SK-N-SH treated with all-trans-retinoic acid at 6 μM for 48 hours (cell line): ENCODE data around the gene TRAK2.

ENCODE experiments used
- ARNTL ChIP-seq: fragments of 450-650 bp; formaldehyde crosslinking; IDR thresholded peaks from 2 replicates; pipeline ENCODE4 v1.5.0; 2020; ENCODE audit warnings: low read depth, mild to moderate bottlenecking, moderate library complexity, borderline replicate concordance
- BACH2 ChIP-seq: fragments of 250-450 bp; sonication (Bioruptor Pico); IDR thresholded peaks from 2 replicates; pipeline ENCODE4 v1.9.0; 2021; ENCODE audit warnings: mild to moderate bottlenecking, borderline replicate concordance
- CSRNP3 ChIP-seq: fragments of 250-450 bp; sonication (Bioruptor Pico); IDR thresholded peaks from 2 replicates; pipeline ENCODE4 v1.5.1; 2021; ENCODE audit warnings: mild to moderate bottlenecking, moderate library complexity
- GLIS3 ChIP-seq: fragments of 250-450 bp; sonication (Bioruptor Pico); IDR thresholded peaks from 2 replicates; pipeline ENCODE4 v1.5.0; 2020; ENCODE audit warnings: mild to moderate bottlenecking, moderate library complexity
- ISL1 ChIP-seq: fragments of 250-450 bp; sonication (Bioruptor Pico); IDR thresholded peaks from 2 replicates; pipeline ENCODE4 v2.1.2; 2022; ENCODE audit warnings: mild to moderate bottlenecking, moderate library complexity
- PATZ1 ChIP-seq: fragments of 250-450 bp; sonication (Bioruptor Pico); IDR thresholded peaks from 2 replicates; pipeline ENCODE4 v1.8.0; 2020; ENCODE audit warnings: mild to moderate bottlenecking, moderate library complexity, borderline replicate concordance
- POU6F1 ChIP-seq: fragments of 250-450 bp; sonication (Bioruptor Pico); IDR thresholded peaks from 2 replicates; pipeline ENCODE4 v1.8.0; 2021; ENCODE audit warnings: low read depth, mild to moderate bottlenecking, moderate library complexity, borderline replicate concordance
- RARB ChIP-seq: fragments of 250-450 bp; sonication (Bioruptor Pico); IDR thresholded peaks from 2 replicates; pipeline ENCODE4 v1.8.0; 2021; ENCODE audit warnings: mild to moderate bottlenecking, moderate library complexity
- ZC3H10 ChIP-seq: fragments of 250-450 bp; sonication (Bioruptor Pico); IDR thresholded peaks from 2 replicates; pipeline ENCODE4 v1.5.1; 2021; ENCODE audit warnings: mild to moderate bottlenecking, moderate library complexity
- ZFP3 ChIP-seq: fragments of 250-450 bp; sonication (Bioruptor Pico); IDR thresholded peaks from 2 replicates; pipeline ENCODE4 v1.5.0; 2020; ENCODE audit warnings: mild to moderate bottlenecking, moderate library complexity

GRCh38 chr2:201432621-201433393 lies 18.5 kb downstream of the TRAK2 start:
- TF ChIP-seq ISL1 (CRISPR knock-in tag) (peak; percentile 77), CSRNP3 (CRISPR knock-in tag) (no peak), ZFP3 (no peak), ZC3H10 (CRISPR knock-in tag) (no peak), GLIS3 (CRISPR knock-in tag) (0 out of 2 replicates have a peak, but pooled peaks have one; percentile 15), POU6F1 (CRISPR knock-in tag) (no peak), BACH2 (CRISPR knock-in tag) (no peak), PATZ1 (CRISPR knock-in tag) (no peak), ARNTL (CRISPR knock-in tag) (no peak), RARB (CRISPR knock-in tag) (no peak)
